Endothelial cell of umbilical vein (primary cell): Measurements from ENCODE around the gene VIM. TPM values are rescaled to one million over a fixed set of nuclear protein-coding genes. Genes with fewer than 3 reads are reported as not detected.

Source experiments
- BruUV-seq: library from RNA; stranded (reverse); fragments of 400-500 nt; replicated peaks from 2 replicates; lab custom pipeline; 2021; lab: Mats Ljungman, UMichigan
- CTCF ChIA-PET: fragments of 300-600, 350-600 bp; sonication (Branson Sonifier 250); formaldehyde crosslinking; loops from one replicate; lab custom pipeline; 2021; ENCODE audit warnings: antibody characterized with exemption, inconsistent platforms; lab: Charles Lee
- POLR2A ChIA-PET: fragments of 300-600, 350-600 bp; sonication (Branson Sonifier 250); formaldehyde crosslinking; loops from one replicate; lab custom pipeline; 2021; ENCODE audit warnings: antibody characterized with exemption, inconsistent platforms; lab: Charles Lee
- DNase-seq: peaks from one replicate; pipeline ENCODE4 v3.0.0-alpha.2; 2011; ENCODE audit warnings: low read depth, low spot score
- FAIRE-seq: peaks from 2 replicates; lab custom pipeline; 2011; peaks lifted over from hg19 to GRCh38; lab: Jason Lieb, UNC
- H2AFZ ChIP-seq: 2 replicates; pipeline ENCODE4 v1.6.0; 2012; ENCODE audit warnings: low read depth, low read length, control low read depth, inconsistent platforms
- H3K27ac ChIP-seq: 2 replicates; pipeline ENCODE4 v1.5.1; 2011; ENCODE audit warnings: low read depth, mild to moderate bottlenecking, control low read depth, low read length, moderate library complexity; ENCODE audit not compliant: insufficient read depth
- H3K27me3 ChIP-seq, 2 experiments: 2 replicates each; pipeline versions ENCODE4 v1.6.0 to v1.6.1; 2011; ENCODE audit warnings: low read length in 2 of 2, mixed read lengths in 1 of 2; ENCODE audit not compliant: control insufficient read depth in 2 of 2, insufficient read depth in 2 of 2
- H3K36me3 ChIP-seq, 2 experiments: 2 replicates in 1 of 2; 3 replicates in 1 of 2; pipeline ENCODE4 v1.5.1; 2011; ENCODE audit warnings: low read length in 2 of 2, mild to moderate bottlenecking in 1 of 2, moderate library complexity in 1 of 2; ENCODE audit not compliant: control insufficient read depth in 2 of 2, insufficient read depth in 2 of 2; ENCODE audit errors: extremely low read depth in 1 of 2
- H3K4me1 ChIP-seq: 3 replicates; pipeline ENCODE4 v1.5.1; 2011; ENCODE audit warnings: mild to moderate bottlenecking, low read length; ENCODE audit not compliant: control insufficient read depth, insufficient read depth; ENCODE audit errors: extremely low read depth
- H3K4me2 ChIP-seq: 2 replicates; pipeline ENCODE4 v1.6.1; 2011; ENCODE audit warnings: low read length, control low read depth, mixed read lengths; ENCODE audit not compliant: insufficient read depth
- H3K4me3 ChIP-seq, 3 experiments: fragments of 200-600 bp in 1 of 3; sonication (generic), shearing (Covaris generic) in 1 of 3; replicated peaks in 1 of 3; 2 replicates each; pipeline ENCODE4 v1.5.1; 2011 to 2016; ENCODE audit warnings: control low read depth in 3 of 3, low read length in 3 of 3, mild to moderate bottlenecking in 2 of 3, inconsistent platforms in 1 of 3, low read depth in 1 of 3, moderate library complexity in 1 of 3; ENCODE audit not compliant: insufficient read depth in 1 of 3
- H3K79me2 ChIP-seq: 2 replicates; pipeline ENCODE4 v1.6.0; 2012; ENCODE audit warnings: low read length, inconsistent platforms; ENCODE audit not compliant: control insufficient read depth, insufficient read depth
- H3K9ac ChIP-seq: replicated peaks from 2 replicates; pipeline ENCODE3; 2011; ENCODE audit warnings: low read length, control low read depth; ENCODE audit not compliant: insufficient read depth; ENCODE audit errors: extremely low read depth
- H3K9me1 ChIP-seq: replicated peaks from 3 replicates; pipeline ENCODE4 v1.6.0; 2011; ENCODE audit warnings: mild to moderate bottlenecking, low read length; ENCODE audit not compliant: control insufficient read depth, insufficient read depth; ENCODE audit errors: extremely low read depth
- H3K9me3 ChIP-seq: replicated peaks from 2 replicates; pipeline ENCODE4 v1.5.1; 2012; ENCODE audit warnings: low read length, inconsistent platforms; ENCODE audit not compliant: control insufficient read depth, insufficient read depth
- H4K20me1 ChIP-seq: replicated peaks from 2 replicates; pipeline ENCODE3; 2011; ENCODE audit warnings: mild to moderate bottlenecking, low read length; ENCODE audit not compliant: control insufficient read depth, insufficient read depth; ENCODE audit errors: extremely low read depth
- CTCF ChIP-seq, 2 donors: IDR thresholded peaks; 1 replicate in 1 of 2; 2 replicates in 1 of 2; pipeline ENCODE4 v1.5.1; 2011; ENCODE audit warnings: low read length in 2 of 2, mild to moderate bottlenecking in 2 of 2, moderate library complexity in 2 of 2, control low read depth in 1 of 2, inconsistent platforms in 1 of 2, low read depth in 1 of 2; ENCODE audit not compliant: insufficient read depth in 1 of 2; ENCODE audit errors: extremely low read depth in 1 of 2
- EZH2 ChIP-seq: IDR thresholded peaks from 2 replicates; pipeline ENCODE4 v1.6.1; 2012; ENCODE audit warnings: borderline replicate concordance, low read depth, mild to moderate bottlenecking, moderate library complexity, low read length, inconsistent platforms; ENCODE audit not compliant: severe bottlenecking
- FOS ChIP-seq: IDR thresholded peaks from 2 replicates; pipeline ENCODE4 v1.6.1; 2011; ENCODE audit warnings: mild to moderate bottlenecking, low read length, moderate library complexity, borderline replicate concordance; ENCODE audit not compliant: insufficient read depth
- GATA2 ChIP-seq: IDR thresholded peaks from 2 replicates; pipeline ENCODE4 v1.7.0; 2011; ENCODE audit warnings: low read depth, mild to moderate bottlenecking, moderate library complexity, mixed read lengths, low read length; ENCODE audit not compliant: insufficient read length, insufficient read depth
- JUN ChIP-seq: IDR thresholded peaks from 2 replicates; pipeline ENCODE4 v1.6.1; 2011; ENCODE audit warnings: borderline replicate concordance, low read depth; ENCODE audit not compliant: insufficient read length, insufficient read depth
- MAX ChIP-seq: IDR thresholded peaks from 2 replicates; pipeline ENCODE4 v1.6.1; 2011; ENCODE audit not compliant: insufficient read depth, insufficient read length
- MYC ChIP-seq: IDR thresholded peaks from one replicate; pipeline ENCODE4 v1.6.1; 2011; ENCODE audit warnings: mild to moderate bottlenecking, low read depth, low read length
- POLR2A ChIP-seq: IDR thresholded peaks from 2 replicates; pipeline ENCODE4 v1.6.1; 2012; ENCODE audit warnings: low read depth, mild to moderate bottlenecking, control low read depth, low read length
- POLR2AphosphoS5 ChIP-seq: IDR thresholded peaks from 2 replicates; pipeline ENCODE4 v1.6.1; 2012; ENCODE audit warnings: low read depth, mild to moderate bottlenecking, control low read depth, low read length, moderate library complexity; ENCODE audit not compliant: insufficient read depth
- dilution Hi-C: fragments of 300-500 bp; cut with MboI; formaldehyde crosslinking; loops from one replicate; pipeline ENCODE4 v1.15.0; 2019; ENCODE audit warnings: low sequenced_read_pairs; ENCODE audit not compliant: extremely low pct_ligation_motif_present
- intact Hi-C: fragments of 100-400 bp; cut with micrococcal nuclease; formaldehyde crosslinking; loops from one replicate; pipeline ENCODE4 v1.10.0; 2022
- polyA plus RNA-seq, 4 experiments: library from polyadenylated mRNA; depleted of rRNA in 3 of 4; stranded (reverse) in 3 of 4; unstranded in 1 of 4; fragments of >200 nt; gene quantifications; 2 replicates each; pipeline versions ENCODE4 v1.2.1 to v1.2.3, GENCODE V29; 2011 to 2012; ENCODE audit warnings: missing spikeins in 1 of 4
- total RNA-seq: library from RNA; stranded (reverse); gene quantifications from 2 replicates; pipeline ENCODE4 v1.2.3, GENCODE V29; 2021

Gene VIM
- total and polyA plus RNA-seq, 2 donors (not counting 3 experiments of a cell fraction or from before 2014, with no cell fraction given): 5,699 to 5,781 TPM

GRCh38 chr10:17185873-17186272 is 42.2 kb upstream of the VIM start:
- Histone ChIP-seq H3K4me2 (no peak overlapping the region), H2AFZ (no peak overlapping the region), H4K20me1 (no peaks in the 10 kb centered on the region), H3K9me1 (no peaks in the 10 kb centered on the region), H3K27ac (no peak overlapping the region), H3K79me2 (no peaks in the 10 kb centered on the region), H3K4me1 (no peaks in the 10 kb centered on the region), H3K9me3 (no peaks in the 10 kb centered on the region), H3K36me3 (no peaks in the 10 kb centered on the region), H3K27me3 (no peaks in the 10 kb centered on the region), H3K9ac (no peak overlapping the region), H3K4me3 (no peak overlapping the region)
- BruUV-seq: no TSS peak
- dilution Hi-C loops (no loop called here), intact Hi-C loops (no loop called here)
- ChIA-PET POLR2A (no interaction called here), CTCF (no interaction called here)
- FAIRE-seq (no peak), DNase-seq (no peak)
- TF ChIP-seq POLR2AphosphoS5 (no peak), MYC (no peak), JUN (no peak), FOS (no peak), CTCF (IDR thresholded peaks at IDR 0.05; ENCODE audit: extremely low read depth in 1 of 2, insufficient read depth in 1 of 2, low read depth in 1 of 2, low read length in 2 of 2) (no peak), EZH2 (no peak), MAX (no peak), GATA2 (no peak), POLR2A (no peak)
